Spleen (tissue), 13 donors: Measurements from ENCODE around the gene CYFIP2. TPM values are rescaled to one million over a fixed set of nuclear protein-coding genes. Genes with fewer than 3 reads are reported as not detected.
A peak's percentile ranks its signal among the peaks of the same experiment; 100 is the strongest.

ENCODE experiments used
- DNase-seq: peaks from one replicate; pipeline ENCODE4 v3.0.0-alpha.2; 2020
- H3K27ac ChIP-seq, 8 donors: fragments of 200-600 bp; sonication (generic) in 7 of 8; 1 replicate in 4 of 8; 2 replicates in 4 of 8; pipeline versions ENCODE4 v1.5.0 to v1.8.0; 2016 to 2021; ENCODE audit warnings: inconsistent platforms in 4 of 8, mild to moderate bottlenecking in 4 of 8, moderate library complexity in 1 of 8
- H3K27me3 ChIP-seq, 7 donors: fragments of 200-600 bp; sonication (generic) in 6 of 7; replicated peaks in 1 of 7; 1 replicate in 4 of 7; 2 replicates in 3 of 7; pipeline versions ENCODE4 v1.5.0 to v1.8.0; 2016 to 2021; ENCODE audit warnings: inconsistent platforms in 3 of 7, mild to moderate bottlenecking in 1 of 7
- H3K36me3 ChIP-seq, 6 donors: fragments of 200-600 bp; sonication (generic) in 5 of 6; 1 replicate in 4 of 6; 2 replicates in 2 of 6; pipeline versions ENCODE4 v1.5.0 to v1.8.0; 2016 to 2021; ENCODE audit warnings: inconsistent platforms in 2 of 6
- H3K4me1 ChIP-seq, 6 donors: fragments of 200-600 bp; sonication (generic) in 5 of 6; 1 replicate in 3 of 6; 2 replicates in 3 of 6; pipeline versions ENCODE4 v1.5.0 to v1.8.0; 2016 to 2021; ENCODE audit warnings: inconsistent platforms in 3 of 6
- H3K4me3 ChIP-seq, 8 donors: fragments of 200-600 bp; sonication (generic) in 7 of 8; 1 replicate in 4 of 8; 2 replicates in 4 of 8; pipeline versions ENCODE4 v1.5.0 to v1.8.0; 2016 to 2021; ENCODE audit warnings: inconsistent platforms in 4 of 8, mild to moderate bottlenecking in 4 of 8, moderate library complexity in 2 of 8
- H3K9me3 ChIP-seq, 8 donors: fragments of 200-600 bp; sonication (generic) in 7 of 8; 1 replicate in 4 of 8; 2 replicates in 4 of 8; pipeline versions ENCODE4 v1.5.0 to v1.8.0; 2016 to 2021; ENCODE audit warnings: inconsistent platforms in 4 of 8
- CTCF ChIP-seq, 11 experiments: fragments of 200-600 bp in 7 of 11; fragments of 450-650 bp in 4 of 11; sonication (generic) in 4 of 11; IDR thresholded peaks in 8 of 11; conservative IDR thresholded peaks in 3 of 11; 1 replicate in 7 of 11; 2 replicates in 4 of 11; pipeline versions ENCODE4 v1.4.0 to v1.8.0; 2016 to 2021; ENCODE audit warnings: antibody characterized with exemption in 11 of 11, inconsistent platforms in 4 of 11, mild to moderate bottlenecking in 1 of 11
- POLR2A ChIP-seq, 3 donors: fragments of 450-650 bp; IDR thresholded peaks; one replicate each; pipeline ENCODE4 v1.5.1; 2017; ENCODE audit warnings: antibody characterized with exemption in 3 of 3, mild to moderate bottlenecking in 1 of 3
- POLR2AphosphoS5 ChIP-seq, 3 donors: sonication (generic); formaldehyde crosslinking; IDR thresholded peaks; one replicate each; pipeline ENCODE4 v1.5.1; 2017; ENCODE audit warnings: antibody characterized with exemption in 3 of 3
- WGBS, 5 donors: extraction: QIAGEN DNeasy Blood & Tissue Kit in 3 of 5; methylation state at CpG; one replicate each; pipeline versions ENCODE4 v1.1.5 to v1.1.7; 2013 to 2018; 5-methylcytosine and 5-hydroxymethylcytosine counted together
- intact Hi-C: fragments of 100-400 bp; cut with DNase I; formaldehyde crosslinking; loops from one replicate; pipeline ENCODE4 v1.15.0; 2023; ENCODE audit warnings: low total_unique reads
- long read RNA-seq, 2 donors: transcript quantifications; one replicate each; lab custom pipeline, GENCODE V29; 2026
- polyA plus RNA-seq, 3 donors: library from polyadenylated mRNA; stranded (reverse); fragments of 200-250 nt; gene quantifications; one replicate each; pipeline ENCODE4 v1.2.1, GENCODE V29; 2013
- total RNA-seq, 7 donors: library from RNA; depleted of rRNA in 3 of 7; stranded (reverse); fragments of >200 nt in 3 of 7; fragmentation: NEBNext Ultra II Directional in 4 of 7; extraction: Animal tissue kit (Norgen Biotek cat#: 25700) in 4 of 7; gene quantifications; one replicate each; pipeline versions ENCODE4 v1.1.0 to v1.2.1, GENCODE V29; 2016 to 2021
- donor health status: healthy with polysubstance abuse.
- donor health status: DM: no; HTN: no; CAD: no; lungs with moderate emphysema.
- donor health status: DM: no; HTN: no; CAD: no.
- donor health status: Bipolar disorder and iron deficiency.
- donor health status: healthy.
- donor health status: DM: no; HTN: no; CAD: no.
- donor health status: DM: yes; HTN: yes; CAD: no.

CYFIP2 gene
- total RNA-seq, result 100 to 1,000 TPM; 123 to 232 (median 198) TPM
- polyA plus RNA-seq, result 10 to 100 TPM; 74.8 to 83.4 (median 75.1) TPM
- long read RNA-seq, donor 1, full-length matches to known transcripts, result 1 of 1 reads
- long read RNA-seq, donor 1, partial matches to known transcripts, result 0 of 1 reads
- long read RNA-seq, donor 1, other reads (novel, unspliced or antisense), result 0 of 1 reads
- long read RNA-seq, donor 2, full-length matches to known transcripts, result 4 of 9 reads
- long read RNA-seq, donor 2, partial matches to known transcripts, result 5 of 9 reads
- long read RNA-seq, donor 2, other reads (novel, unspliced or antisense), result 0 of 9 reads

DNA sequence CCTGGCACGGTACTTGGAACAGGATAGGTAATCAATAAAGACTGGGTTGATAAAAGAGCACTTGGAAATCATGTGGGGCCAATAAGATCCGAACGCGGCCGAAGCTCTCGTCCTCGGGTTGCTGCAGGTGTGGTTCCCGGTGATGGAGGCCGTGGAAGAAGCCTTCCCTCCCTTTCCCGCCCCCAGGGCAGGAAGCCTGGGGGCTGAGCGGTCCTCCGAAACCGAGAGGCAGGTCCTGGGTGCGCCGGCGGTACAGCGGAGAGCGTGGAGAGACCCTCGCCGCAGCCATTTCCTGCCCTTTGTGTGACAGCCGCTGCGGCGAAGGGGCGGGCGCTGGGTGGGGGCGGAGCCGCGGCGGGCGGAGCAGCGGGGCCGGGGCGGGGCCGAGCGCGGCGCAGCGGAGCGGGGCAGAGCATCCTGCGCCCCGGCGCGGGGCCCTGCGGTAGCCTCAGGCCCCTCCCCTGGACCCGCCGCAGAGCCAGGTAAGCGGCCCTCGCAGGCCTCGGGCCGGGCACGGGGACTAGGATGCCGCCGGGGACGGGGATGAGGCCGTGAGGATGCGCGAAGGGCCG, at the start of gene CYFIP2:
Gene CYFIP2 (plus strand): TSS at position 410 of the 572 bp plus-strand sequence. CDS start 19,239 bp downstream, outside the sequence.
- Histone ChIP-seq H3K36me3 (no peaks in the 10 kb centered on the region), H3K27ac (peak within 1 kb of the TSS; percentile 82 to 99 (median 96)), H3K4me3 (peak within 1 kb of the TSS; percentile 51 to 97 (median 76)), H3K9me3 (no peaks in the 10 kb centered on the region), H3K27me3 (no peaks in the 10 kb centered on the region), H3K4me1 (peaks cover 26 to 77% (median 67%) of the 10 kb centered on the region in 6 donors)
- TF ChIP-seq CTCF (IDR thresholded peaks at IDR 0.05 in 8 of 11, conservative IDR thresholded peaks at IDR 0.05 in 3 of 11) (no peak), POLR2AphosphoS5 (IDR thresholded peaks at IDR 0.05) (peak; percentile 69 to 86 (median 85)), POLR2A (IDR thresholded peaks at IDR 0.05) (peak in 1 of 3 donors; percentile 75)
- WGBS, 5 donors, result 0 to 1% (median 0%) methylated on average over 19 to 58 of the region's 58 CpGs
- DNase-seq, result peak; percentile 96
- intact Hi-C loops, result no loop called here

DNA sequence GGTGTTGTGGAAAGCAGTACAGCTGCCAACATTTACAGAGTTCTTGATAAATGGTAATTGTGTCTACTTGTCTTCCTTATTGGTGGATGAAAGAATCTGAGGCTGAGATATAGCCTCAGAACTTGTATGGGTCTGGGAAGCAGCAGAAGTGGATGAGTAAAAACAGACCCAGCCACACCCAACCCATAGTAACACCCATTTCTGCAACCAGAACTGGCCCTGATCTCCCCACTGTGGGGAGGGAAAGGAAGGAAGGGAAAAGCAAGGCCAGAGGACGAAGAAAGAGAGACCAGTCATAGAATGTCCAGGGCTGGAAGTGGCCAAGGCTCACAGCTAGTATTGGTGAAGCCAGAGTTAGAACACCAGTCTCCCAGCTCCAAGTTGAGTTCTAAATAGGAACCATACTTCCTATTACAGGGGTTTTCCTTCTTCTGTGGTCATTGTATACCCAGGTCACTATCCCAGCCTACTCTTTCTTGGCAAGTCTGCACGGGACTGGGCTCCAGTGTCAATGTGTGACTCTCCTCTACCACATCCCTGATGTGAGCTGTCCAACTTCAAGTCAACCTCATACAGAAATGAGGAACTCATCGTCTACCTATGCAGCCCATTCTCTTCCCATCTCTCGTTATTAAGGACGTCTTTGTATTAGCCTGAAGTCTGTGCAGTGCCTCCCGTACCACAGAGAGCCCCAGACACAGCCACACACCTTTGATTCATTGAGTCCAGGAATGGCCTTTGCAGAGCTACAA, 49.4 kb upstream of the CYFIP2 start:
- intact Hi-C loops, result no loop called here
- Histone ChIP-seq H3K9me3 (no peaks in the 10 kb centered on the region), H3K4me3 (no peak overlapping the region), H3K4me1 (peaks cover 16 to 85% (median 46%) of the 10 kb centered on the region in 6 donors), H3K36me3 (peaks cover 0 to 7% (median 0%) of the 10 kb centered on the region in 6 donors), H3K27me3 (no peaks in the 10 kb centered on the region), H3K27ac (peak overlapping the region in 4 of 8 donors; percentile 22 to 74 (median 62))
- TF ChIP-seq POLR2A (IDR thresholded peaks at IDR 0.05) (no peak), CTCF (IDR thresholded peaks at IDR 0.05 in 8 of 11, conservative IDR thresholded peaks at IDR 0.05 in 3 of 11) (no peak), POLR2AphosphoS5 (IDR thresholded peaks at IDR 0.05) (no peak)
- DNase-seq, result no peak
- WGBS, 5 donors, result 62 to 79% (median 77%) methylated on average over 6 of the region's 6 CpGs

DNA sequence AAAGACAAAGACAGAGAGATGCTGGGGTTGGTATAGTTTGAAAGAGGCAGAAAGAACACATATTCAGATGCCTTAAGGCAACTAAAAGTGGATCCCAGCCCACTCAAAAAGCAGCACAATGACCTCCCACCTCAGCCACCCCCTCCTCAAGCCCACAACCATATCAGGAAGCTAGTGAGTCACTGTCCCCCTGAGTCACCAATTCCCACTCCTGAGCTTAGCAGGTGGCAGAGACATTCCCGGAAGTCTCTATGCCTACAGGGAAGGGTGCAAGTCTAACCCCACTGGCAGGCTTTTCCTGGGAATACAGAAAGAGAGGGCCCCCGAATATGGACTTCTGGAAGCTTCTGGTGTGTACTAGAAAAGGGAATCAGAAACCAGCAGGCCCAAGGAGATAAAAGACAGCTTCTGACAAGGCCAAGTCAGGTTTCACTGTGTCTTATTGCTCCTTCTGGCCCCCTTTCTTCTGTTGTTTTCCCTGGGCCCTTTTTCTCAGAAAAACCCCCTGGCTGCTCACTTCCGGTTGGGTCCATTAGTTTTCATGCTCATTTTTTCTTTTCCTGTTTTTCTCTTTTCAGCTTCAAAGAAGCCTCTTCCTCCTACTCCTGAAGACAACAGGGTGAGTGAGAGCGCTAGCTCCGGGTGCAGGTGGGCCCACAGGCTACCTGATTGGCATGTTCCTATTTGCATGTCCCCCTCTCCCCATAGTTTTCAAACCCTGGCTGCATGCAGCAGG, 48.5 kb upstream of the CYFIP2 start:
- Histone ChIP-seq H3K27ac (peak overlapping the region in 5 of 8 donors; percentile 7 to 74 (median 56)), H3K9me3 (no peaks in the 10 kb centered on the region), H3K36me3 (no peaks in the 10 kb centered on the region), H3K4me1 (peaks cover 16 to 85% (median 52%) of the 10 kb centered on the region in 6 donors), H3K27me3 (no peaks in the 10 kb centered on the region), H3K4me3 (no peak overlapping the region)
- intact Hi-C loops, result no loop called here
- no peak for DNase-seq
- 28 to 66% (median 39%) methylated on average over 4 to 5 of the region's 5 CpGs for WGBS, 5 donors
- TF ChIP-seq CTCF (IDR thresholded peaks at IDR 0.05 in 8 of 11, conservative IDR thresholded peaks at IDR 0.05 in 3 of 11), result no peak
- no peak for TF ChIP-seq POLR2A (IDR thresholded peaks at IDR 0.05)
- no peak for TF ChIP-seq POLR2AphosphoS5 (IDR thresholded peaks at IDR 0.05)
